Measurements from ENCODE around the gene SLC24A3.

Gene SLC24A3

GRCh38 chr20:19692685-19693119 lies 480.3 kb downstream of the SLC24A3 start:
- no peak for DNase-seq

GRCh38 chr20:19693508-19693907 lies 481.1 kb downstream of the SLC24A3 start:
- no peak for DNase-seq

- DNase-seq = no peak
Observed at GRCh38 chr20:19695081-19695480, 482.6 kb downstream of the SLC24A3 start.

- DNase-seq = no peak
Observed at GRCh38 chr20:19696620-19697019, 484.2 kb downstream of the SLC24A3 start.

- no peak for DNase-seq
Observed at GRCh38 chr20:19697415-19697814, 485.0 kb downstream of the SLC24A3 start.

GRCh38 chr20:19699180-19699971 lies 486.9 kb downstream of the SLC24A3 start:
- DNase-seq = no peak

GRCh38 chr20:19701429-19701828 lies 489.0 kb downstream of the SLC24A3 start:
- DNase-seq = no peak

- DNase-seq = no peak
Observed at GRCh38 chr20:19706463-19706862, 494.0 kb downstream of the SLC24A3 start.

- DNase-seq = no peak
Observed at GRCh38 chr20:19709635-19710335, 497.3 kb downstream of the SLC24A3 start.

- no peak for DNase-seq
Observed at GRCh38 chr20:19710336-19711120, 498.1 kb downstream of the SLC24A3 start.

GRCh38 chr20:19711126-19711525 lies 498.7 kb downstream of the SLC24A3 start:
- no peak for DNase-seq

GRCh38 chr20:19712721-19713260 lies 500.3 kb downstream of the SLC24A3 start:
- DNase-seq = no peak

GRCh38 chr20:19713822-19714578 lies 501.6 kb downstream of the SLC24A3 start:
- no peak for DNase-seq

GRCh38 chr20:19714579-19714840 lies 502.1 kb downstream of the SLC24A3 start:
- DNase-seq = no peak

GRCh38 chr20:19715986-19716385 lies 503.5 kb downstream of the SLC24A3 start:
- DNase-seq = no peak

- no peak for DNase-seq
Observed at GRCh38 chr20:19718880-19719279, 506.4 kb downstream of the SLC24A3 start.

- no peak for DNase-seq
Observed at GRCh38 chr20:19720991-19721390, 508.5 kb downstream of the SLC24A3 start.

- DNase-seq = no peak
Observed at GRCh38 chr20:19723051-19723450, 510.6 kb downstream of the SLC24A3 start.

GRCh38 chr20:19723813-19724430 lies 511.5 kb downstream of the SLC24A3 start:
- DNase-seq = no peak

GRCh38 chr20:19725373-19725772 lies 512.9 kb downstream of the SLC24A3 start:
- DNase-seq = no peak

- DNase-seq = no peak
Observed at GRCh38 chr20:19725814-19726525, 513.5 kb downstream of the SLC24A3 start.

Measured in NCI-H1048 (cell line).